ENCODE measurements around the gene TRIOBP. TPM values are rescaled to one million over a fixed set of nuclear protein-coding genes. Genes with fewer than 3 reads are reported as not detected.

Gene TRIOBP
- total RNA-seq (125 TPM), polyA plus RNA-seq (ENCODE audit: insufficient read depth, low read depth, low replicate concordance) (32.1 TPM)
- long read RNA-seq, donor 1, transcript TRIOBP-203 (14 exons, 2,324 nt), result major isoform, 15 of 24 reads
- long read RNA-seq, donor 1, partial matches to known transcripts, result 8 of 24 reads
- long read RNA-seq, donor 1, other reads (novel, unspliced or antisense), result 0 of 24 reads
- long read RNA-seq, donor 2, transcript TRIOBP-203 (14 exons, 2,324 nt), result major isoform, 10 of 22 reads
- long read RNA-seq, donor 2, partial matches to known transcripts, result 12 of 22 reads
- long read RNA-seq, donor 2, other reads (novel, unspliced or antisense), result 0 of 22 reads
- long read RNA-seq, donor 3, transcript TRIOBP-203 (14 exons, 2,324 nt), result major isoform, 14 of 54 reads
- long read RNA-seq, donor 3, partial matches to known transcripts, result 40 of 54 reads
- long read RNA-seq, donor 3, other reads (novel, unspliced or antisense), result 0 of 54 reads
- long read RNA-seq, donor 4, transcript TRIOBP-203 (14 exons, 2,324 nt), result major isoform, 13 of 13 reads
- long read RNA-seq, donor 4, partial matches to known transcripts, result 0 of 13 reads
- long read RNA-seq, donor 4, other reads (novel, unspliced or antisense), result 0 of 13 reads
- long read RNA-seq, donor 5, partial matches to known transcripts, result 0 of 1 reads
- long read RNA-seq, donor 5, other reads (novel, unspliced or antisense), result 0 of 1 reads
- long read RNA-seq, donor 6, partial matches to known transcripts, result 0 of 2 reads
- long read RNA-seq, donor 6, other reads (novel, unspliced or antisense), result 0 of 2 reads
- long read RNA-seq, donor 7, transcript TRIOBP-205 (8 exons, 2,125 nt), result minor isoform, 6 of 346 reads
- long read RNA-seq, donor 7, transcript TRIOBP-203 (14 exons, 2,324 nt), result major isoform, 173 of 346 reads
- long read RNA-seq, donor 7, partial matches to known transcripts, result 73 of 346 reads
- long read RNA-seq, donor 7, other reads (novel, unspliced or antisense), result 94 of 346 reads
- long read RNA-seq, donor 8, transcript TRIOBP-203 (14 exons, 2,324 nt), result major isoform, 20 of 31 reads
- long read RNA-seq, donor 8, partial matches to known transcripts, result 11 of 31 reads
- long read RNA-seq, donor 8, other reads (novel, unspliced or antisense), result 0 of 31 reads
- long read RNA-seq, donor 9, transcript TRIOBP-203 (14 exons, 2,324 nt), result major isoform, 5 of 45 reads
- long read RNA-seq, donor 9, partial matches to known transcripts, result 25 of 45 reads
- long read RNA-seq, donor 9, other reads (novel, unspliced or antisense), result 15 of 45 reads
- long read RNA-seq, donor 10, transcript TRIOBP-203 (14 exons, 2,324 nt), result major isoform, 7 of 19 reads
- long read RNA-seq, donor 10, partial matches to known transcripts, result 12 of 19 reads
- long read RNA-seq, donor 10, other reads (novel, unspliced or antisense), result 0 of 19 reads

GRCh38 chr22:37696657-37697537, at the start of gene TRIOBP:
Gene TRIOBP (plus strand): TSS chr22:37697048. CDS start chr22:37701366, 4,318 bp downstream.
- Histone ChIP-seq H3K36me3 (ENCODE audit: control insufficient read depth in 2 of 3, insufficient read depth in 3 of 3, low read length in 3 of 3) (peaks cover 0 to 7% (median 0%) of the 10 kb centered on the region in 3 donors), H3K9me3 (ENCODE audit: control insufficient read depth in 2 of 3, insufficient read depth in 1 of 3, low read length in 3 of 3) (no peaks in the 10 kb centered on the region), H3K9ac (ENCODE audit: low read length in 3 of 3) (no peak within 1 kb of the TSS), H3K4me3 (ENCODE audit: low read length in 3 of 3) (no peak within 1 kb of the TSS), H3K27me3 (ENCODE audit: control insufficient read depth, insufficient read depth, low read length) (no peaks in the 10 kb centered on the region), H3K4me1 (ENCODE audit: control insufficient read depth in 2 of 3, insufficient read depth in 2 of 3, low read depth in 1 of 3, low read length in 3 of 3) (peaks cover 0 to 2% (median 0%) of the 10 kb centered on the region in 3 donors), H3K27ac (ENCODE audit: low read depth in 2 of 2, low read length in 2 of 2) (no peak within 1 kb of the TSS)
- peak; percentile 81 for FAIRE-seq
- no peak for TF ChIP-seq CTCF (IDR thresholded peaks at IDR 0.05; ENCODE audit: borderline replicate concordance, extremely low read depth, insufficient read depth)
- peak; percentile 97 to 99 (median 98) for DNase-seq
- intact Hi-C loops (cut with DNase I), result no loop called here

DNA sequence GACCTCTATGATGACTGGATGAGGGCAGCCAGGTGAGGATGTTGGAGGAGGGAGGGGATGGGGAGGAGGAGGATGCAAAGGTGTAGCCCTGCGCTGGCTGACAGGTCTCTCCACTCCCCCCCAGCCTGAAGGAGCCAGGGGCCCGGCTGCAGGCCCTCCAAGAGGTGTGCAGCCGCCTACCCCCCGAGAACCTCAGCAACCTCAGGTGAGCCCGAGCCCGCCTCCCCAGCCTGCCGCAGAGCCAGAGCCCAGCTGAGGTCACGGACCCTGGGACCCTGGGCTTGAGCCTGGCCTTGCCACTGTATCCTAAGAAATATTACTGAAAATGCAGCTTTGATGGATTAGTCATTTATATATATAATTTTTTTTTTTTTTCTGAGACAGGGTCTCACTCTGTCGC, 49.5 kb upstream of the TRIOBP start:
- no peaks in the 10 kb centered on the region for H3K27me3 ChIP-seq (ENCODE audit: control insufficient read depth, insufficient read depth, low read length)
- FAIRE-seq (no peak), DNase-seq (no peak)
- H3K27ac ChIP-seq (ENCODE audit: low read depth in 2 of 2, low read length in 2 of 2), result no peak overlapping the region
- TF ChIP-seq CTCF (IDR thresholded peaks at IDR 0.05; ENCODE audit: borderline replicate concordance, extremely low read depth, insufficient read depth), result no peak
- no peak overlapping the region for H3K4me3 ChIP-seq (ENCODE audit: low read length in 3 of 3)
- H3K4me1 ChIP-seq (ENCODE audit: control insufficient read depth in 2 of 3, insufficient read depth in 2 of 3, low read depth in 1 of 3, low read length in 3 of 3), result peaks cover 0 to 2% (median 0%) of the 10 kb centered on the region in 3 donors
- intact Hi-C loops (cut with DNase I), result loop anchor here (10.0 kb wide), 1 partner anchor 147 kb away; no protein-coding TSS in a partner anchor
- no peak overlapping the region for H3K9ac ChIP-seq (ENCODE audit: low read length in 3 of 3)
- H3K36me3 ChIP-seq (ENCODE audit: control insufficient read depth in 2 of 3, insufficient read depth in 3 of 3, low read length in 3 of 3), result no peaks in the 10 kb centered on the region
- H3K9me3 ChIP-seq (ENCODE audit: control insufficient read depth in 2 of 3, insufficient read depth in 1 of 3, low read length in 3 of 3), result no peaks in the 10 kb centered on the region

GRCh38 chr22:37647928-37648327, 48.9 kb upstream of the TRIOBP start:
- FAIRE-seq (no peak), DNase-seq (no peak)
- Histone ChIP-seq H3K9ac (ENCODE audit: low read length in 3 of 3) (no peak overlapping the region), H3K36me3 (ENCODE audit: control insufficient read depth in 2 of 3, insufficient read depth in 3 of 3, low read length in 3 of 3) (no peaks in the 10 kb centered on the region), H3K27ac (ENCODE audit: low read depth in 2 of 2, low read length in 2 of 2) (no peak overlapping the region), H3K4me1 (ENCODE audit: control insufficient read depth in 2 of 3, insufficient read depth in 2 of 3, low read depth in 1 of 3, low read length in 3 of 3) (peaks cover 0 to 2% (median 0%) of the 10 kb centered on the region in 3 donors), H3K27me3 (ENCODE audit: control insufficient read depth, insufficient read depth, low read length) (no peaks in the 10 kb centered on the region), H3K9me3 (ENCODE audit: control insufficient read depth in 2 of 3, insufficient read depth in 1 of 3, low read length in 3 of 3) (no peaks in the 10 kb centered on the region), H3K4me3 (ENCODE audit: low read length in 3 of 3) (no peak overlapping the region)
- no peak for TF ChIP-seq CTCF (IDR thresholded peaks at IDR 0.05; ENCODE audit: borderline replicate concordance, extremely low read depth, insufficient read depth)
- intact Hi-C loops (cut with DNase I), result loop anchor here (10.0 kb wide), 1 partner anchor 147 kb away; no protein-coding TSS in a partner anchor

Data from kidney (tissue), 22 donors.